Left renal cortex interstitium (tissue), 4 donors: Measurements from ENCODE around the gene BCL2L1. TPM values are rescaled to one million over a fixed set of nuclear protein-coding genes. Genes with fewer than 3 reads are reported as not detected.
"Not testable (repeated sequence)": the region's sequence is repeated elsewhere in the genome, so short reads cannot be mapped to it uniquely, and the experiment has no call there.

Experiments
- DNase-seq, 4 donors: peaks; one replicate each; pipeline ENCODE4 v3.0.0-alpha.2; 2013; ENCODE audit warnings: low read depth in 4 of 4, low spot score in 2 of 4, missing footprints in 1 of 4
- polyA plus RNA-seq, 4 donors: library from polyadenylated mRNA; unstranded; fragments of 120-200 nt; gene quantifications; one replicate each; pipeline ENCODE4 v1.2.1, GENCODE V29; 2013; ENCODE audit not compliant: insufficient read length in 4 of 4

BCL2L1 gene
- polyA plus RNA-seq, 4 donors, result 71.6 to 95.8 (median 79.7) TPM

GRCh38 chr20:31678389-31679356 lies 44.0 kb downstream of the BCL2L1 start:
- no peak for DNase-seq

- no peak for DNase-seq
These were observed 45.0 kb downstream of the BCL2L1 start for GRCh38 chr20:31677553-31678260.

DNA sequence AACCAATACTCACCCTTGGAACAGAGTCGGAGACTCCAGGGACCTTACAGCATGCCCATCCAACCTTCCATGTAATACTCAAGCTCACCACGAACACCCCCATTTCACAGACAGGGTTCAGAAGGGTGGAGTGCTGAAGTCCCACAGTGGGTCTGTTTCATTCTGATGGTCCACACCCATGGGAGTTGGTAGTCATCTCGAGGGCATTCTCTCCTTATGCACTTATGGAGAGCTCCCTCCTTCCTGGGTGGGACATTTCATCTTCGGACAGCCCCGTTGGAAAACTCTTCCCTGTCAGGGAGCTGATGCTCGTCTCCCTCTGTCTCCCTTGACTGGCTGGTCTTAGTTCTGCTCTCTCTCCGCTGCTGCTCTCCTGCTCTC lies 46.1 kb downstream of the BCL2L1 start:
- no peak for DNase-seq

GRCh38 chr20:31675828-31676608 lies 46.6 kb downstream of the BCL2L1 start:
- DNase-seq, result no peak

GRCh38 chr20:31674895-31675827 lies 47.5 kb downstream of the BCL2L1 start:
- DNase-seq, result no peak

DNA sequence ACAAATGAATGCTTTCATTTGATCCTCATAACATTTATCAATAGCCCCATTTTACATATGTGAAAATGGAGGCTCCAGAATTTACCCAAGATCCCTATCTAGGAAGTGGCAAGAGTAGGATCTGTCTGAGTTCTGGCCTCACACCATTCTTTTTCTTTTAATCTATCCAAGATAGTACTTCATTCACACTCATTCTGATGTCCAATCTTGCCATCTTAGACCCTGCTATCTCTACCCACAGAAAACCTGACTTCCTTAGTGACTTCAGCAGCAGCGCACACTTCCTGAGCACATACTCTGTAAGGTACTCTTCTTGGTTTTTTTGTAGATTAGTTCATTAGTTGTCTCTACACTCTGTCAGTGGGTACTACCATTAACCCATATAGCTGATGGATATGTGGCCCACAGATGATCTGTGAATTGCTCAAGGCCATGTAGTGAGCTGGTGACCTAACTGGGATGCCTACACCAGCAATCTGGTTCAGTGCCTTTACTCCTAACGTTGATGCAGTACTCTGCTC lies 48.7 kb downstream of the BCL2L1 start:
- DNase-seq, result no peak

DNA sequence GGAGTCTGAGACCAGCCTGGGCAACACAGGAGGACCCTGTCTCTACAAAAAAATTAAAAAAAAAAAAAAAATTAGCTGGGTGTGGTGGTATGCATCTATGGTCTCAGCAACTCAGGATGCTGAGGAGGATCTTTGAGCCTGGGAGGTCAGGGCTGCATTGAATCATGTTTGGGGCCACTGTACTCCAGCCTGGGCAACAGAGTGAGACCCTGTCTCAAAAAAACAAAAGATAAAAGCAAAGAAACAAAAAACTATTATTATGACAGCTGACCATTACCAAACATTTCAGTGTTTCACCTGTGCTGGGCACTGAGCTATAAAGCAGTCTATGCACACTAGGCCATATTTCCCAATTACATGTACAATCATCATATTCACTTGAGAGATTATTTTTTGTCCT lies 49.2 kb downstream of the BCL2L1 start:
- DNase-seq, result no peak

DNA sequence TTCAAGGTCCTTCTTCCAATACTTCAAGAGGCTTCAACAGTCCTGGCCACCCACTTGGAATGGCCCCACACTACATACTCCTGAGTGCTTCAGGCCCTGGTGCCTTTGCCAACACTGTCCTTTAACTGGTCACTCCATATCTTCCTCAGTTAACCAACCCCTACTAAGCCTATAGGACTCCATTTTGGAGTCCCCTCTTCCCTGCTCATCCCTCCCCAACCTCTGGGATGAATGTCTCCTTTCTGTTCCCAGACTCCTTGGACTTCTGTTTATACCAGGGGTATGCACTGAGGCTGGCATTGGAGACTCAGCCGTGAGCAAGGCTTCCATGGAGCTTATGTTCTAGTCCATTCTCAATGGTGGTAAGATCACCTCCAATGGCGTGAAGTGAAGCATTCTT lies 51.3 kb downstream of the BCL2L1 start:
- DNase-seq, result no peak

- no peak for DNase-seq
These were observed 52.1 kb downstream of the BCL2L1 start for GRCh38 chr20:31670371-31671228.

GRCh38 chr20:31669876-31670275 lies 52.8 kb downstream of the BCL2L1 start:
- DNase-seq, result no peak

DNA sequence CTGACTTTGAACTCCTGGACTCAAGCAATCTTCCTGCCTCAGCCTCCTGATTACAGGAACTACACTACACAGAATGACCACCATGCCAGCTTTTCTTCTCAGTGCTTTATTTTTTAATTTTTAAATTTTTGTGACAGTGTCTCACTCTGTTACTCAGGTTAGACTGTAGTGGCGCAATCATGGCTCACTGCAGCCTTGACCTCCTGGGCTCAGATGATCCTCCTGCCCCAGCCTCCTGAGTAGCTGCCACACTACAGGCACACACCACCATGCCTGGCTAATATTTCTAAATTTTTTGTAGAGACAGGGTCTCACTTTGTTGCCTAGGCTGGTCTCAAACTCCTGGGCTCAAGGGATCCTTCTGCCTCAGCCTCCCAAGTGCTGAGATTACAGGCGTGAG lies 53.7 kb downstream of the BCL2L1 start:
- DNase-seq, result not testable (repeated sequence)

- no peak for DNase-seq
These were observed 55.1 kb downstream of the BCL2L1 start for GRCh38 chr20:31667315-31668285.

DNA sequence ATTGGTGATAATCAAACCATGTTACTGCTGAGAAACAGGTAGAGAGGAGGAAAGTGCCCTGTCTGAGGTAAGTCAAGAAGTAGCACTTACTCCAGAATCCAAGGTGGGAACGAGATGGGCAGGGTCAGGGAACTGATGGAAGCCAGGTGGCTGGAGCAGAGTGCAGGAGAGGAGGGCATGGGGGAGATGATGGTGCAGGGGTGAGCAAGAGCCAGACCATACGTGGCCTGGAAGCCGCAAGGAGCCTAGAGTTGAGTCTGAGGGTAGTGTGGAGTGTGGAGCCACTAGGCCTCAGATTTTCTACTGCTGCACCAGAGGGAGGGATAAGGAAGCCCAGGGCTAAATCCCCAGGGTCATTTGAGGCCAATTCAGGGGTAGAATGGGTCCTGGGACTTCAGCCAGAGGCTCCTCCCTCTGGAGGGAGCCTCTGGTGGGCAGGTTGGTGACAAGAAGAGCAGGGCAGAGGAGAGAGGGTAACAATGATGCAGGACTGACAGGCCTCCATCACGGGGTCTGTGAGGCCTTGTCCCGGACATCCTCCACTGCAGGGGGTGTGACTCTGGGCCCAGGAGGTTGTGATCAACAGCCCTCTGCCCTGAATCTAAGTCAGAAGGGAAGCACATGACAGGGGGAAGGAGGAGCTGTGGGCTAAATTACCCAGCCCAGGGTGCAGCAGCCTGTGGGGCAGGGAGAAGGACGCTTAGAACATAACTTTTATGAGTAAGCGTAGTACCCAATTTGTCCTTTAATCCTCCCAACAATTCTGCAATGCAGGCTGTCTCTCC lies 56.2 kb downstream of the BCL2L1 start:
- no peak for DNase-seq

- no peak for DNase-seq
These were observed 56.9 kb downstream of the BCL2L1 start for GRCh38 chr20:31665753-31666152.

GRCh38 chr20:31664696-31665354 lies 57.8 kb downstream of the BCL2L1 start:
- no peak for DNase-seq
